22Rv1 (cell line): ENCODE data around the gene SCN5A.

Source experiments
- H3K27ac ChIP-seq: fragments of 450-650 bp; 2 replicates; pipeline ENCODE4 v1.5.1; 2017
- ZFX ChIP-seq: fragments of 450-650 bp; IDR thresholded peaks from 2 replicates; pipeline ENCODE4 v1.6.1; 2017; ENCODE audit warnings: antibody characterized with exemption, borderline replicate concordance
- TF ChIP-seq, protein P1 (sequence below): fragments of 450-650 bp; IDR thresholded peaks from 2 replicates; pipeline ENCODE4 v1.5.1; 2017; ENCODE audit warnings: mild to moderate bottlenecking

The SCN5A gene

GRCh38 chr3:38643090-38643489 lies 6.4 kb downstream of the SCN5A start:
- no peak for TF ChIP-seq ZFX
- TF ChIP-seq, protein P1, sequence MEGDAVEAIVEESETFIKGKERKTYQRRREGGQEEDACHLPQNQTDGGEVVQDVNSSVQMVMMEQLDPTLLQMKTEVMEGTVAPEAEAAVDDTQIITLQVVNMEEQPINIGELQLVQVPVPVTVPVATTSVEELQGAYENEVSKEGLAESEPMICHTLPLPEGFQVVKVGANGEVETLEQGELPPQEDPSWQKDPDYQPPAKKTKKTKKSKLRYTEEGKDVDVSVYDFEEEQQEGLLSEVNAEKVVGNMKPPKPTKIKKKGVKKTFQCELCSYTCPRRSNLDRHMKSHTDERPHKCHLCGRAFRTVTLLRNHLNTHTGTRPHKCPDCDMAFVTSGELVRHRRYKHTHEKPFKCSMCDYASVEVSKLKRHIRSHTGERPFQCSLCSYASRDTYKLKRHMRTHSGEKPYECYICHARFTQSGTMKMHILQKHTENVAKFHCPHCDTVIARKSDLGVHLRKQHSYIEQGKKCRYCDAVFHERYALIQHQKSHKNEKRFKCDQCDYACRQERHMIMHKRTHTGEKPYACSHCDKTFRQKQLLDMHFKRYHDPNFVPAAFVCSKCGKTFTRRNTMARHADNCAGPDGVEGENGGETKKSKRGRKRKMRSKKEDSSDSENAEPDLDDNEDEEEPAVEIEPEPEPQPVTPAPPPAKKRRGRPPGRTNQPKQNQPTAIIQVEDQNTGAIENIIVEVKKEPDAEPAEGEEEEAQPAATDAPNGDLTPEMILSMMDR: no peak
- no peak overlapping the region for H3K27ac ChIP-seq

- TF ChIP-seq, protein P1: no peak
- no peak for TF ChIP-seq ZFX
- no peak overlapping the region for H3K27ac ChIP-seq
Measured at GRCh38 chr3:38641461-38642110, 7.9 kb downstream of the SCN5A start.

- TF ChIP-seq ZFX: no peak
- TF ChIP-seq, protein P1: no peak
- H3K27ac ChIP-seq: no peak overlapping the region
Measured at GRCh38 chr3:38640661-38641452, 8.6 kb downstream of the SCN5A start.

DNA sequence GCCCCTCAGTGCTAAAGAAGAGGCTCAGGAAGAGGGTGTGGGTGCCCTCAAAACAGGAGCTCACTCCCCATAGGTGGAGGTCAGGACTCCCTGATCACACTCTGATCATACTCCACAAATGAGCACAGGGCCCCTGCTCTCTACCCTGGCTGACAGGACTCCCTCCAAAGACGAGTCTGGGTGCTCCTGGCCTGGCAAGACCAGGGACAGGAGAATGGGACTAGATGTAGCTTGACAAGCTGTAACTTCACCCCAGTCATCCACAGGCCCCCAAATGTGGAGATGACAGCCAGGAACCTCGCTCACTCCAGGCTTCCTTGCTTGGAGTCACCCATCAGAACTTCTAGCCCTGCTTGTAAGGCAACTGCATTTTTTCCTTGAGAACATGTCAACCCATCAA lies 11.1 kb downstream of the SCN5A start:
- TF ChIP-seq ZFX: no peak
- TF ChIP-seq, protein P1: no peak
- H3K27ac ChIP-seq: no peak overlapping the region

GRCh38 chr3:38637906-38638305 lies 11.6 kb downstream of the SCN5A start:
- TF ChIP-seq, protein P1: no peak
- TF ChIP-seq ZFX: no peak
- H3K27ac ChIP-seq: no peak overlapping the region

DNA sequence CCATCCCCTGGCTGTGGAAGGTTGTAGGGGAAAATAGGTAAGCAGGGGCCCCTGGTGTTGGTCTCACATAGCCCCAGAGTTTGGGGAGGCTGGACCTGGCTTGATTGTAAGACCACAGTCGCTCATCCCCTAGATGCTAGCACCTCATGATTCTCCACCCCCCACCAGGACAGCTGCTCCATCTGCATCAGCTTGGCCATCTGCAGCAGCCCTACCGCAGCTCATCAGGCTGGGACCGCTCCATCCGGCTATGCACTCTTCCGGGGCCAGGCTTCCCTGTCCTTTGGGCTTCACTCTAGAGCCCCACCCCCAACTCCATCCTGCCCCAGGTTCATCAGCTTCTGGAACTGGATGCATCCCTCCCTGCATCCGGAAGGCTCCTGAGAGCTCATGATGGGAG lies 12.6 kb downstream of the SCN5A start:
- TF ChIP-seq, protein P1: no peak
- TF ChIP-seq ZFX: no peak
- no peak overlapping the region for H3K27ac ChIP-seq

- TF ChIP-seq, protein P1: no peak
- TF ChIP-seq ZFX: no peak
- H3K27ac ChIP-seq: no peak overlapping the region
Measured at GRCh38 chr3:38636464-38636863, 13.0 kb downstream of the SCN5A start.
